NB4 (cell line): ENCODE data around the gene KCTD1.

ENCODE experiments used
- DNase-seq: peaks from one replicate; pipeline ENCODE4 v3.0.0; 2010; ENCODE audit warnings: low read depth
- H3K4me3 ChIP-seq: one replicate; pipeline ENCODE4 v1.5.1; 2011; ENCODE audit warnings: mild to moderate bottlenecking, low read depth, low read length, moderate library complexity
- MAX ChIP-seq: IDR thresholded peaks from 2 replicates; pipeline ENCODE4 v1.6.1; 2011; ENCODE audit warnings: low read depth, low read length
- MYC ChIP-seq: IDR thresholded peaks from 2 replicates; pipeline ENCODE4 v1.6.1; 2011; ENCODE audit warnings: low read depth, low read length
- POLR2A ChIP-seq: IDR thresholded peaks from 2 replicates; pipeline ENCODE4 v1.6.1; 2011; ENCODE audit warnings: mild to moderate bottlenecking; ENCODE audit not compliant: insufficient read length; ENCODE audit errors: extremely low read depth
- TF ChIP-seq, protein P1 (sequence below): IDR thresholded peaks from one replicate; pipeline ENCODE4 v1.5.1; 2012; ENCODE audit warnings: low read depth, low read length

KCTD1 gene

DNA sequence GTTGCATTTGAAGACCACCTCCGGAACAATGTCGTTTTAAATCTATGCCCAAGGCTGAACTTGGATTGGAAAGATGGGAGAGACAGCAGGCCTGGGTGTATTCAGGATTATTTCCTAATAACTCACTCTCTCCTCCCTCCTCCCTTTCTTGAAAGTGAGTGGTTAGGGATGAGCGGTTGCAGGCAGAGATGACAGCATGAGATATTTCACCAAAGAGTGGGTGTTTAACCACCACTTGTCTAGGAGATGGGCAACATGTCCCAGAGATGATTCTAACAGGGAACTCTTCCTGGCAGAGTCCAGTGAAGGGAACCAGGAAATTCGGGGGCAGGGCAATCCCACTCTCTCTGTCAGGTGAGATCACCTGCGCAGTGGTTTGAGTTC is 123.2 kb downstream of the KCTD1 start:
- TF ChIP-seq MAX (no peak), POLR2A (no peak), MYC (no peak)
- TF ChIP-seq, protein P1, sequence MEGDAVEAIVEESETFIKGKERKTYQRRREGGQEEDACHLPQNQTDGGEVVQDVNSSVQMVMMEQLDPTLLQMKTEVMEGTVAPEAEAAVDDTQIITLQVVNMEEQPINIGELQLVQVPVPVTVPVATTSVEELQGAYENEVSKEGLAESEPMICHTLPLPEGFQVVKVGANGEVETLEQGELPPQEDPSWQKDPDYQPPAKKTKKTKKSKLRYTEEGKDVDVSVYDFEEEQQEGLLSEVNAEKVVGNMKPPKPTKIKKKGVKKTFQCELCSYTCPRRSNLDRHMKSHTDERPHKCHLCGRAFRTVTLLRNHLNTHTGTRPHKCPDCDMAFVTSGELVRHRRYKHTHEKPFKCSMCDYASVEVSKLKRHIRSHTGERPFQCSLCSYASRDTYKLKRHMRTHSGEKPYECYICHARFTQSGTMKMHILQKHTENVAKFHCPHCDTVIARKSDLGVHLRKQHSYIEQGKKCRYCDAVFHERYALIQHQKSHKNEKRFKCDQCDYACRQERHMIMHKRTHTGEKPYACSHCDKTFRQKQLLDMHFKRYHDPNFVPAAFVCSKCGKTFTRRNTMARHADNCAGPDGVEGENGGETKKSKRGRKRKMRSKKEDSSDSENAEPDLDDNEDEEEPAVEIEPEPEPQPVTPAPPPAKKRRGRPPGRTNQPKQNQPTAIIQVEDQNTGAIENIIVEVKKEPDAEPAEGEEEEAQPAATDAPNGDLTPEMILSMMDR: no peak
- H3K4me3 ChIP-seq: no peak overlapping the region
- no peak for DNase-seq

DNA sequence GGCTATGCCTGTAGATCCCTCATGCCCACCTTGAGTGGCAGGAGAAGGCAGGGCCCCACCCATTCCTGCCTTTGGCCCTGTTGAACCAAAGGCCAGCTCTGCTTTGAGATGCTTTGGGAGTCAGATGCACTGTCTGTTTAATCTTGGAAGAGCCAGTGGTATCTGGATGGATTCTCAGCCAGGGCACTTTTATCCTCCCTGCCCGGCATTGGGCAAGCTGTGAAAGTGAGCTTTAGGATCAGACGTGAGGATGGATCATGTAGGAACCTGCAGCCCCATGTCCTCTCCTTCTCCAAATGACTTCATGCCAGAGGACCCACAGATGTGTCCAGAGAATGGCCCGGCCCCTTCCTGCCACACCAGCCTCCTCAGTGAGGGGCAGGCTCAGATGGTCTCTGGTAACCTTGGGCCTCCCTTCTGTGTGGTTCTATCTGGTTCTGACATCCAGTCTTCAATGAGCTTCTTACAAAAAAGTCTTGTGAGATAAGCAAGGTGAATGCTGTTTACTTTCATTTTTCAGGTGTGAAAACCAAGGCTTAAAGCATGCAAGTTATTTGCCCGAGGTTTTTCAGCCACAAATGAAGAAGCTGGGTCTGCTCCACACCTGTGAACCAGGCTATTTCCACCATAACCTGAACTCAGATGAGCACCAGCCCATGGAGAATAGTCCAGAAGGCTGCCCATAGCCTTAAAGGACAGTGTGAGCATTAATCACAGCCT is 123.8 kb downstream of the KCTD1 start:
- TF ChIP-seq MAX: no peak
- TF ChIP-seq MYC: no peak
- TF ChIP-seq, protein P1: no peak
- TF ChIP-seq POLR2A: no peak
- no peak overlapping the region for H3K4me3 ChIP-seq
- DNase-seq: no peak

- DNase-seq: no peak
- no peak overlapping the region for H3K4me3 ChIP-seq
- no peak for TF ChIP-seq POLR2A
- TF ChIP-seq, protein P1: no peak
- TF ChIP-seq MYC: no peak
- TF ChIP-seq MAX: no peak
Observed at GRCh38 chr18:26422472-26423162, 125.7 kb downstream of the KCTD1 start.

DNA sequence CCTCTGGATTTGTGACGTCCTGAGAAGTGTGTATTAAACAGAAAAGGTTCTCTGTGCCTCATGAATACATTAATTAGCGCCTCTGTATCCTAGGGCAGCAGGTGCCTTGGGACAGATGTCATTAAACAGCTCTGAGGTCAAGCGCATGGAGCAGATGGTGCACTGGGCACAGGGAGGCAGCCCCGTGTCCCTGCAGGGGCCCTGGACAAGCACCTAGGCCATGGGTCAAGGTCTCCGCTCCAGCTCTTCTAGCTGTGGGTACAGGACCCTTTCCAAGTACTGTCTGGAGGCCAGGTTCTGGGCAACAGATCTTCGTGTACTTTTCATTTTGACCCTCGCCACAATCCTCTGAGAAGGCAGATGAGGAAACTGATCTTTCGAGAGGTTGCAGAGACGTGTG is 126.4 kb downstream of the KCTD1 start:
- no peak for DNase-seq
- H3K4me3 ChIP-seq: no peak overlapping the region
- TF ChIP-seq, protein P1: no peak
- TF ChIP-seq POLR2A (no peak), MYC (no peak), MAX (no peak)

- TF ChIP-seq, protein P1: no peak
- TF ChIP-seq MYC: no peak
- TF ChIP-seq MAX: no peak
- no peak for TF ChIP-seq POLR2A
- H3K4me3 ChIP-seq: no peak overlapping the region
- DNase-seq: no peak
Observed at GRCh38 chr18:26421503-26421902, 126.8 kb downstream of the KCTD1 start.
